GM18526 (cell line): ENCODE results near the gene AFAP1.

ENCODE experiments used
- POLR2A ChIP-seq: IDR thresholded peaks from 3 replicates; pipeline ENCODE4 v1.6.1; 2011; ENCODE audit not compliant: insufficient read length; ENCODE audit errors: extremely low read depth

The AFAP1 gene

DNA sequence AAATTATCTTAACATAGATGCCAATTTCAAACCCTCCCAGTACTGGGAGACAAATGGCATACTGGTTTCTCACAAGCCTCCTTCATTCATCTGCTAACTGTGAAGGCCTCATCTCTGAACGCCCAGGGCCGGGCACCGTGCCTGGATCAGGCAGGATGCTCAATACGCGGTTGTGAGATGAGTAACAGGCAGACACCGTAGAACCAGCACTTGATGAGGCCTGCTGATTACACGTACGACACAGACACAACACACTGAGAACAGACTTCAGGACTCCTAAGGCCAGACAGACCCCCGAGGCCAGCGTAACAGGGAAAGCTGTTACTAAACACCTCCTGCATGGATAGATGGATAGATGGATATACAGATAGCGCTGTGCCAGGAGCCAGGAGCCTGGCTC, 154.6 kb downstream of the AFAP1 start:
- no peak for TF ChIP-seq POLR2A

DNA sequence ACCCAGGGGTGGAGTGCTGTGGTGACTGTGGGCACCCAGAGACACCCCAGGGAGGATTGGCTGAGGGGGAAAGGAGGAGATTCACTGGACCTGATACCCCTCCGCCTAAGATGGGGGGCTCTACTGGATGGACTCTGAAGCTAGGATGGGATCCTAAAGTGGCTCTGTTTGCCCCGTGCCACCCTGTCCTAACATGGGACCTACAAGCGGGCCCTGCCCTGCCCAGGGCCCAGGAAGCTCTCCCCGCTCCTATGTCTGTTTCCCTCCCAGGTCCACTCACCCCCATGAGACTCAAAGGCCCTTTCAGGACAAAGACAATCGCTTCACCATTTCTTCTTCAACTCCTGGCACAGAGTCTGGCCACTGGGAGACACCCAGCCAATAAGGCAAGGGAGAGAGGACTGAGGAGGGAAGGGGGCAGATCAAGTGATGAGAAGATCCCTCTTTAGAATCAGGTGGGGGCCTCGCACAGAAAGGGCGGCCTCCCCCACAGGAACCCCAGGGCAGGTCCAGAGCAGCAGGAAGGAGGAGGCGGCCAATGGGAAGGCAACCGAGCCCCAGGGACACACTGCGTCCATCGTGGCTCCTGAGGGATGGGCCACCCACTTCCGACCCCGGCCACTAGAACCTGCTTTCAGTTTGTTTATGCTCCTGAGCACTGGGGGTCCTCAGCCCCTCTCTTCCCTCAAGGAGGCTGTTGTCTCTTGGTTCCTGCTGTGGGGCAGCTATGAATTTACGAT, 155.4 kb downstream of the AFAP1 start:
- no peak for TF ChIP-seq POLR2A

DNA sequence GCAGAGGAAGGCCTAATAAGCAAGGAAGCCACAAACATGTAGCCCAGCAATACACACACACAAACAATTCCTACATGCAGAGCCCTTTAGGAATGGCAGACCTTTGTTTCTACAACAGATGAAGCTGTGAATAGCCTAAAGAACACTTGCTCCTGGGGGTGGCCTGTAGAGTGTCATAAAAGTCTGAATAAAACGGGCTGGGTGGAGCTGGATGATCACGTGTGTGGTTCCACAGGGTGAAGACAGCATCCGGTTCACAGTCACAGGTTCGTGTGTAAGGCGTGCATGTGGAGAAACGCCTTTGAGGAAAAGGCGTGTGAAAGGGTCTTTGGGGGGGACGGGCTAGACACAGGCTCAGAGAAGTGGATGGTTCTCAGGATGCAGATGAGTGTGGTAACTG, 156.1 kb downstream of the AFAP1 start:
- TF ChIP-seq POLR2A: no peak

DNA sequence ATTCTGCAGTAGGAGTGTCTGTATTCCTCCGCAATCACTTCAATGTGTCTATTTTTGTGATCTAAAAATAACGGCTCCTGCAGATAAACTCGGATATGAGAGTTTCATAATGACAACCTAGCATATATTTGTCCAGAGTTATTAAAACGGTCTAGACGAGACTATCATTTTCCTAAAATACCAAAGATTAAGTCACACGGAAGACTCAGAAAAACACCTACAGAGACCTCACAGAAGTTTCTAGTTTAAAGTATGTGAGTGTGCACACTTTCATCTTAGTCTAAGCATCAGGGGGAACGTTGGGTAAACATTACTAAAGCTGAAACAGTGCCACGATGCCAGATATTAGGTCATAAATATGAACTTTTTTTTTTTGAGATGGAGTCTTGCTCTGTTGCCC, 156.9 kb downstream of the AFAP1 start:
- TF ChIP-seq POLR2A: no peak

DNA sequence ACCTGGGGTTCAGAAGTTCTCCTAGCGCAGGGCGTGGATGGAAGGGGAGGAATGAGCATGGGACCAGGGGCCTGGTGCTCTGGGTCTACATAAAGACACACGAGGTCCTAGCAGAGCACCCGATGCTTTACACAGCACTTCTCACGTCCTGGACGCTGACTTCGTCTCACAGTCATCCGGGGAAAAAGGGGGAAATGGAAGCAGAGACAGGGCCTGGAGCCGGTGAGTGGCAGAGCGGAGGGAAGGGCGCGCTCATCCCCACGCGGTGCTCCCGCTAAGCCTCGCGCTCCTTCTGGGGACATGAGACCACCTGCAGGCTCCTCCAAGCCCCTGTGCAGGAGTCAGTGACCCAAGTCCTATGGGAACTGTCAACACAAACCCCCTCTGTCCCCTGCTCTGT, 157.7 kb downstream of the AFAP1 start:
- no peak for TF ChIP-seq POLR2A

DNA sequence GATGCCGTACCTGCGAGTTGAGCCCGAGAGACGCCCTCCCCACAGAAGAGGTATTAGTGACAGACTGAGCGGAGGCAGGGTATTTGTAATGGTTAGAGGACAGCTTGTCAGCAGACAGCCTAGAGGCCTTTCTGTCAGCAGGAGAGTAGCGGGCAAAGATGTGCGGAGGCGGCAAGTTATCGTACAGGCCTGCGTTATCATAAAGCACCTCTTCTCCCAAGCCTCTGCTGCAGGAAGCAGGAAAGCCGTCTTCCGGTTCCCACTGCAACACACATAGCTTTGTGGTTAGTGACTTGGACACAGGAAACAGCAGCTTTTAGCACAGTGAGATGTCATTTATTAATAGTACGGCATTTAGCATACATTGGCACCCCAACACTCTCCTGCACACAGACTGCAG, 158.3 kb downstream of the AFAP1 start:
- TF ChIP-seq POLR2A: no peak

DNA sequence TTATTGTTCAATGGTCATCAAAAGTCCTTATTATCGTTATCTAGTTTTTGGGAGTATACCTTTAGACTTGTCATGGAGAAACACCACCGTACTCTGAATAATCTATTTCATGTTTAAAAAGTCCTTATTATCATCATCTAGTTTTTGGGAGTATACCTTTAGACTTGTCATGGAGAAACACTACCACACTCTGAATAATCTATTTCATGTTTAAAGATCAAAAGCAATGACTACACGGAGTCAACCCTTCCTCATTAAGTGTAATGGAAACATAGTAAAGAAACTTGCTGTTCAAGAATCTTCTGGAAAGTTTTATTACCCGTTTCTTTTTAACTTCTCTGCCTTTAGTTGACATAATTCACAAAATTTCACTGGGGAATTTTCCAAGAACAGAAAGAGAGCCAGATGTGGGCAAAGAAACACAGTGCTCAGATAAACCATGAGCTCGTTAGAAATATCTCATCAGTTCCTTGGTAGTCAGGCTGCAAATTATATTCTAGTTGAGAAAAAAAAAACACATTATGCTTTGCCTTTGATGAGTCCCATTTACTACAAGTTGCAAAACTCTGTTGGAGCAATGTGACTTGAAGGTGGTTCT, 158.8 kb downstream of the AFAP1 start:
- no peak for TF ChIP-seq POLR2A

DNA sequence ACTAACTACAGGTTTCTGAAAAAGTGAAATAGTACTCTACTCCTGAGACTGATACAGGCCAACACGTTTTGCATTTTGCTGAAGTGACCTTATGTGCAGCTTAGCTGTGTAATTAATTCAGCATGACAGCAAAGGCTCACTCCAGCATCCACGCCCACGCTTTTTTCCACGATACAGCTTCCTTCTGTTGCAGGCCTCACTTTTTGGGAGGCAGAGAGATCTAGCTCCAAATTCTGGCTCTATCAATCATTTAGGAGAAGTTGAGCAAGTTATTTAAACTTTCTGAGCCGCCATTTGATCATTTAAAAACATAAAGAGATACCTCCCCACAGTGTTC, 160.3 kb downstream of the AFAP1 start:
- no peak for TF ChIP-seq POLR2A

DNA sequence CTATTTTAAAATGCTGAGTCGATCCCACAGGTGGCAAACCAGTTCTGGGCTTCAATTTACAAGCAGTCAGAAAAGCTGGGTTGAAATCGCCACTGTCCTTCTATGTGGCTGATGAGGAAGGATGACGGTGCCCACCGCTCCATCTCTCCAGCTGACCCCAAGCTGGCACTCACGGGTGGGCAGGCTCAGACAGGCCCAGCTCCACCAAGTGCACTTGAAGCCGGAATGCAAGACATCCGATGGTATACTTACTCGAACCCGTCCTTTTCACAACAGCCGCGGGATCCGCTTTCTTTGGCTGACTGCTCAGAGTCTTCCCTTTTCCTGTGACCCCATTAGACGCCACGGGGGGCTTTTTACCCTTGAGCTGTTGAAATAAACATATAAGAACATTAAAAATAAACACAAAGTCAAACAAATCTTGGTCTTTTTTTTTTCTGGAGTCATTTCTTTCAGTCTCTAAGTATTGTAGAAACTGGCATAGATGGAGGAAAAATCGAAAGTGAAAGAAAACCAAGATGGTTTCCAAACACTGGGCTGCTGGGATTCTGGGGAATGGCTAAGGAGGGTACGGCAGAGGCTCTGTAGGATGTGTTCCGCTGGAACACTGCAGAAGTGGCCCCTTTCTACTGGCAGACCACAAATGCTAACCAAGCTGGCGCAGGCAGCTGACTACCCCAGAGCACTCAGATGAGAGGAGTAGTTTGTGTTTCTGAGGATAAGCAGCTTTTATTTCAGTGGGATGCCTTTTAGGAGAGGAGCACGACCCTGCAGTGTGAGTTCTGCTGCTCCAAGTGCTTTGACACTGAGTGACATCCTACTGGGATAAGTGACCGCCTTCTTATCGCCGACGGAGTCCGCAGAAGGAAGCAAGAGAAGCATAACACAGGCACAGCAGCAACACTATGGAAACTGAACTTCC, 160.9 kb downstream of the AFAP1 start:
- no peak for TF ChIP-seq POLR2A

DNA sequence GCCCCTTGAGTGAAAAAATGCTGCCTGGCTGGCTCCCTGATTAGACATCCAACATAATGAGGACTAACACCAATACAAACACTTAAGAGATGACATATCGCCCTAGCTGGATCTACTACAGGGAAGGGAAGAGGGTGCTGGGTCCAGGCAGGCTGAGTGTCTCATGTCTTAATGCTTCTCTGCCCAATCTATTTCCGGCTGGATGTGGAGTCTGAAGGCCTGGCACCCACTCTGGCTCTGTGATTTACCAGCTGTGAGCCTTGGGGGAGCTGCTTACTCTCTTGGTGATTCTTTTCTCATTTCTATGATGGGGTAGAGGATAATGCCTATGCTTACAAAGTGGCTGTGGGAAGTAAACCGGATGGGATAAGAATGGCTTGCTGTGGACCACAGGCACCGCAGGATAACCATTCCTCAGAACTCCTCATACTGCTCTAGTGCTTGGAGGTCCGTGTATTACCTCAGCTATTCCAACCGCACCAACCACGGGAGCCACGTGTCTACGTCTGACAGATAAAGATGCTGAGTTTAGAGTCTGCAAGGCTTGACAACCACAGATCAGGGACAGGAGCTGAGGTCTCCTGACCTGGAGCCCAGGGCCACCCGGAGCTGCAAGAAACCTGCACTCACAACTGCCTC, 161.7 kb downstream of the AFAP1 start:
- no peak for TF ChIP-seq POLR2A

DNA sequence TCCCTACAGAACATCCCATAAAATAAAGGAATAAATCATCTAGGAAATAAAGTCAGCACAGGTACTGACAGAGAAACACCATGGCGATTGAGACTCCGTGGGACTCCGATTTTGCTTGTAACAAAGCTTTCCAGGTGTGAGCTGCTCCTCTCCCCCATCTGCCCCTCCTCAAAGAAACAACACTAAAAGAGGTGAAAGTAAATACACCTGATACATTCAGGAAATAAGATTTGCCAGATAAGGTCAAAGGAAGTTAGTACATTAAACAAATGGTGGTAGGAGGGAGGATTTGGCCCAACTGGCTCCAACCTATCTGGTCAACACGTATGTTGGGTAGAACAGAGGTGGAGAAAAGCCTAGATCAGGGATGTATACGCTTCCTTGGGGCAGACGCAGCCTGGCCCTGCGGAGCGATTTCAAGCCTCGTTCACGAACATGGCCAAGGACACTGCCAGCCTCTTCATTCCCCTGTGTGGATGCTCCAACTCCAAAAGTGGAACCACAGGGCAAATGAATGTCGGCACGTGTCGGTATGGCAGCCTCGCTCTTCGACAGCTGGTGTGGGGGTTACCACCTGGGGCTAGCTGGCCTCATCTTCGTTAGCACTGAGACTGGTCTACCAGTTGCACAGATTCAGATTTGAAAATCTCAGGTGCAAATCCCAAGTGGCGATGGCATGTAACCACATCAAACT, 162.5 kb downstream of the AFAP1 start:
- TF ChIP-seq POLR2A: no peak

DNA sequence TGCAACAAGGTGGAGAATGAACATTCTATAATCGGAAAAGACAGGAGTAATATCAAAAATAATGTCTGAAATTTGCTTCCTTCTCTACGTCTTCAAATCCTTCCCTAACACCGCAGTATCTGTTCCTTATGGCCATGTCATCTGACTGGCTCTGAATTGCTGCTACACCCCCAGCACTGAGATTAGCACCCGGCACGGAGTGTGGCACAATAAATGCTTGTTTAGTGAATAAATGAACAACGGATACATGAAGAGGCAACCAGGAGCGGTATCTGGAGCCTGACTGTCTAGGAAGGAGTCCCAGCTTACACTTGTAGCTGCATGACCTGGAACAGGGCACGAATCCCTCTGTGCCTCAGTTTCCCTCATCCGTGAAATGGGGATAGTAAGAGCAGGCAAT, 164.3 kb downstream of the AFAP1 start:
- TF ChIP-seq POLR2A: no peak

DNA sequence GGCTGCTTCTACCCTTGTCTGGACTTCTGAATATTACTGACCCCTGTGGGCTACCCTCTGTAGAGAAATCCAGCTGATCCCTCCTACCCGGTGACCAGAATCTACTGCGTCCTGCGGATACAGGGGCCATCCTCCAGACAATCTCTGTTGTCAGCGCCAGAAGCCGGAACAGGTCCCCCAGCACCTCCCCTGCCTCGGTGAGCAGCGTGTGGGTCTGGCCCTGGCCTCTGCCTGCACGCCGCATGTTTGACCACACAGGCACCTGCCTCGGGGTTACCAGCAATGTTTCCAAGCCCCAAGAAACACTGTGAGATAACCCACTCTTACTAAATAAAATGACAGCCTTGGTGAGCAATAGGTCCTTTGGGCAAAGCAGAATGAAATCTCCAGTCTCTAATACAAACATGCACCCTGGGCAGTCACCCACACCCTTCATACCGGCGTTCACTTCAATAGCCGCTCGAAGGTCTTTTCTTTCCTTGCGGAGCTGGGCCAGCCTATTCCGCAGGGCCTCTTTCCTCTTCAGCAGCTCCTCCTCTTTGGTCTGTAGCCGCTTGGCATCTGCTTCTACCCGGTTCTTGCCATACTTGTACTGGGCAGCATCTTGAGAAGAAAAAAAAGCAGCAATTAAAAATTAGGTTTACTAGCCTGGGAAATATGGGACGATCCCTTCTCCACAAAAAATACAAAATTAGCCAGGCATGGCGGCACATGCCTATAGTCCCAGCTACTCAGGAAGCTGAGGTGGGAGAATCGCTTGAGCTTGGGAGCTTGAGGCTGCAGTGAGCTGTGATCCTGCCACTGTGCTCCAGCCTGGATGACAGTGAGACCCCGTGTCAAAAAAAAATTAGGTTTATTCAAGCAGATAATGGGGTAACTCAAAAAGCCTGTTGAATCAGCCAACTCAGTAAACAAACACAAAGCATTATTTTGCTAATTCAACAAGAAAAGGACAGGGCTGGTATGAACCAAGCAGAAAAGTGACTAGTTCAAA, 165.1 kb downstream of the AFAP1 start:
- TF ChIP-seq POLR2A: no peak
